HG02759 (cell line): ENCODE data around the gene IFNW1.

ENCODE experiments used
- ATAC-seq: cut with Tn5 transposase; IDR thresholded peaks from one replicate; pipeline ENCODE4 v1.9.1; 2021; ENCODE audit warnings: mild to moderate bottlenecking, moderate library complexity; ENCODE audit not compliant: unreplicated experiment

The IFNW1 gene

DNA sequence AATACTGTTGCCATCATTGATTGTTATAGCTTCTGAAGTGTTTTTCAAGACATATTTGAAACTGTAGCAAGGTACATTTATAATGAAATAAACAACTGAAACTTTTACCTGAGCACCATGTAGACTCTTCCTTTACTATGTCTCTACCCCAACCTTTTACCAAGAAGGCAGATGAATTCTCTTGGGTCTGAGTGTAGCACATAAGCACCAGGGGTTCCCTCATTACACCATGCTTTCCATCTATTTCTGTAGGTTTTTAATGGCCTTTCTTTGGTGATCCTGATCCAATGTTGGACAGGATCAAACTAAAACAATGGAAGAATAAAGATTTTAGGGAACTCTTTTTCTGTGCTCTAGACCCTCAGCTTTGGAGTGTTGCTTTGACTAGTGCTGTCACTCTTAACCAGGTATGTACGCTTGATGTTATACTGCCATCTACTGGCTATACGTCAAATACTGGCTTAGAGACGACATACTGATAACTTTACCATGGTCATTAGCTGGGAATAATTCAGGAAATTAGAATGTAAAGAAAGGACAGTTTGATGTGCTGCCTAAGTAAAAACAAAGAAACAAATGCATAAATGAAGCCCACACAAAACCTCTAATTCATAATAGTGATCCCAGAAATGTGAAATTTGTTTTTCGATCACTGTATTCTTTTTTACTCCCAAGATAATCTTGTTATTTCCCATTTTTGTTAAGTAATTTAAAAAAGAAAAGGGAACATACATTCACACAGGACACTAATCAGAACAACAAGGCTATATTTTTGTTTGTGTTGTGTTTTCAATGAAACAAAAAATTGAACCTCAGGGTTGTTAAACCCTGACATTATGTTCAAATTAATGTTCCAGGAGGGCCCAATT is 30.7 kb downstream of the IFNW1 start:
- ATAC-seq = peak; percentile 98

GRCh38 chr9:21104787-21105186 is 36.8 kb downstream of the IFNW1 start:
- no peak for ATAC-seq

DNA sequence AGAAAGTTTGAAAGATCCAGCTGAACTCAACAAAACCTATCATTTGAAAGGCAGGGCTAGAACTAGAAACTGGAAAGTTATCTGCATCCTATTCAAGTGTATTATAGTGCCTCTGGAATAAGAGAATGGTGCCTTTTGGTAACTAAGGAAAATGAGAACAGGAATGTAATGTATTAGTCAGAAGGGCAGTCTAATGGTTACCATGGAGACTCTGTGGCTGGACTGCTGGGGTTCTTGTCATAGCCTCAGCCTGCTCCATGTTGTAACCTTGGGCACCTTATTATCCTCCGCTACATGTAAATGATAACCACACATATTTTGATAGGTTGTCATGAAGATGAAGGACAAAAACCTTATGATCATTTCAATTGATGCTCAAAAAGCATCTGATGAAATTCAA is 39.3 kb downstream of the IFNW1 start:
- ATAC-seq = no peak

GRCh38 chr9:21097817-21098216 is 43.8 kb downstream of the IFNW1 start:
- no peak for ATAC-seq

- no peak for ATAC-seq
Measured at GRCh38 chr9:21096901-21097255, 44.8 kb downstream of the IFNW1 start.

GRCh38 chr9:21096172-21096900 is 45.3 kb downstream of the IFNW1 start:
- ATAC-seq = peak; percentile 85

DNA sequence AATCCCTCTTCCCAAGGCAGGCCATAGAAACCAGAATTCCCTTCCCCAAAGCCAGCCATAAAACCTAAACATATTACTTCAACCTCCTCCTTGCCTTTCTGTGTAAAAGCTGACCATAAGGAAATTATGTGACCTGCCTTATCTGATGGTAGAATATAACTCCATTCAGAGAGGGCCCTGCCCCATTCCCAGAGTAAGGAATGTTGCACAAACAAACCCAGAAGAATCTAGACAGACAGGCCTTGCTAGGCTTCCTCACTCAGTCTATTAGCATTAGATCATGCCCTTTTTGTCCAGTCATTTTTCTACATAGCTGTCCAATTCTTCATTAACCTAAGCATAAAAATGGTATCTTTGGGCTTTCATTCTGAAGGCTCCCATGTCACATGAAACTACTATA is 46.1 kb downstream of the IFNW1 start:
- no peak for ATAC-seq
